ENCODE measurements around the gene PEAK1.

- TF ChIP-seq ZNF843 (tag by site-specific recombination; IDR thresholded peaks at IDR 0.05) (no peak), ZBTB26 (tag by site-specific recombination; optimal IDR thresholded peaks at IDR 0.05) (no peak), ZNF416 (tag by site-specific recombination; IDR thresholded peaks at IDR 0.05) (no peak), KLF9 (tag by site-specific recombination; IDR thresholded peaks at IDR 0.05; ENCODE audit: low read depth) (no peak), PRDM1 (tag by site-specific recombination; IDR thresholded peaks at IDR 0.05) (no peak), ZNF274 (IDR thresholded peaks at IDR 0.05; ENCODE audit: low read length) (no peak), ZNF274 (tag by site-specific recombination; IDR thresholded peaks at IDR 0.05; ENCODE audit: borderline replicate concordance) (no peak), ZBTB44 (tag by site-specific recombination; IDR thresholded peaks at IDR 0.05) (no peak), ZNF174 (tag by site-specific recombination; IDR thresholded peaks at IDR 0.05) (no peak), ATF2 (tag by site-specific recombination; IDR thresholded peaks at IDR 0.05; ENCODE audit: low read depth) (no peak), ZNF561 (tag by site-specific recombination; IDR thresholded peaks at IDR 0.05; ENCODE audit: borderline replicate concordance) (no peak)
- TF ChIP-seq, protein P1, sequence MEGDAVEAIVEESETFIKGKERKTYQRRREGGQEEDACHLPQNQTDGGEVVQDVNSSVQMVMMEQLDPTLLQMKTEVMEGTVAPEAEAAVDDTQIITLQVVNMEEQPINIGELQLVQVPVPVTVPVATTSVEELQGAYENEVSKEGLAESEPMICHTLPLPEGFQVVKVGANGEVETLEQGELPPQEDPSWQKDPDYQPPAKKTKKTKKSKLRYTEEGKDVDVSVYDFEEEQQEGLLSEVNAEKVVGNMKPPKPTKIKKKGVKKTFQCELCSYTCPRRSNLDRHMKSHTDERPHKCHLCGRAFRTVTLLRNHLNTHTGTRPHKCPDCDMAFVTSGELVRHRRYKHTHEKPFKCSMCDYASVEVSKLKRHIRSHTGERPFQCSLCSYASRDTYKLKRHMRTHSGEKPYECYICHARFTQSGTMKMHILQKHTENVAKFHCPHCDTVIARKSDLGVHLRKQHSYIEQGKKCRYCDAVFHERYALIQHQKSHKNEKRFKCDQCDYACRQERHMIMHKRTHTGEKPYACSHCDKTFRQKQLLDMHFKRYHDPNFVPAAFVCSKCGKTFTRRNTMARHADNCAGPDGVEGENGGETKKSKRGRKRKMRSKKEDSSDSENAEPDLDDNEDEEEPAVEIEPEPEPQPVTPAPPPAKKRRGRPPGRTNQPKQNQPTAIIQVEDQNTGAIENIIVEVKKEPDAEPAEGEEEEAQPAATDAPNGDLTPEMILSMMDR (tag by site-specific recombination; IDR thresholded peaks at IDR 0.05) = no peak
- TF ChIP-seq, protein P2, sequence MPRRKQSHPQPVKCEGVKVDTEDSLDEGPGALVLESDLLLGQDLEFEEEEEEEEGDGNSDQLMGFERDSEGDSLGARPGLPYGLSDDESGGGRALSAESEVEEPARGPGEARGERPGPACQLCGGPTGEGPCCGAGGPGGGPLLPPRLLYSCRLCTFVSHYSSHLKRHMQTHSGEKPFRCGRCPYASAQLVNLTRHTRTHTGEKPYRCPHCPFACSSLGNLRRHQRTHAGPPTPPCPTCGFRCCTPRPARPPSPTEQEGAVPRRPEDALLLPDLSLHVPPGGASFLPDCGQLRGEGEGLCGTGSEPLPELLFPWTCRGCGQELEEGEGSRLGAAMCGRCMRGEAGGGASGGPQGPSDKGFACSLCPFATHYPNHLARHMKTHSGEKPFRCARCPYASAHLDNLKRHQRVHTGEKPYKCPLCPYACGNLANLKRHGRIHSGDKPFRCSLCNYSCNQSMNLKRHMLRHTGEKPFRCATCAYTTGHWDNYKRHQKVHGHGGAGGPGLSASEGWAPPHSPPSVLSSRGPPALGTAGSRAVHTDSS (tag by site-specific recombination; IDR thresholded peaks at IDR 0.05) = no peak
These were observed 47.9 kb downstream of the PEAK1 start for GRCh38 chr15:77371850-77372563.

All from HEK293 (cell line).